B cell (primary cell): ENCODE data around the gene KCNC4. TPM values are rescaled to one million over a fixed set of nuclear protein-coding genes. Genes with fewer than 3 reads are reported as not detected.

ENCODE experiments used
- ATAC-seq: fragments of 200-7000 bp; cut with Tn5 transposase; one replicate; pipeline ENCODE4 v1.10.0; 2021; ENCODE audit warnings: low read depth, mild to moderate bottlenecking, moderate number of reproducible peaks, moderate library complexity
- CTCF ChIA-PET: fragments of 350-600 bp; sonication (Branson Sonifier 250); formaldehyde crosslinking; loops from one replicate; lab custom pipeline; 2021; ENCODE audit warnings: antibody characterized with exemption, inconsistent platforms; lab: Charles Lee
- POLR2A ChIA-PET: fragments of 350-600 bp; sonication (Branson Sonifier 250); formaldehyde crosslinking; loops from one replicate; lab custom pipeline; 2021; ENCODE audit warnings: antibody characterized with exemption; lab: Charles Lee
- DNase-seq: peaks from one replicate; pipeline ENCODE4 v3.0.0; 2013
- H2AFZ ChIP-seq: 2 replicates; pipeline ENCODE4 v1.6.1; 2012; ENCODE audit warnings: mild to moderate bottlenecking, low read depth, low read length; ENCODE audit not compliant: insufficient read depth, poor library complexity, severe bottlenecking
- H3K27ac ChIP-seq, 2 donors: 1 replicate in 1 of 2; 2 replicates in 1 of 2; pipeline ENCODE4 v1.5.1; 2012 to 2013; ENCODE audit warnings: low read length in 2 of 2, mild to moderate bottlenecking in 2 of 2, moderate library complexity in 1 of 2
- H3K27me3 ChIP-seq, 4 experiments: fragments of 200-600 bp in 1 of 4; sonication (generic) in 1 of 4; replicated peaks in 1 of 4; 1 replicate in 2 of 4; 2 replicates in 2 of 4; pipeline versions ENCODE4 v1.6.1 to v1.7.0; 2013 to 2016; ENCODE audit warnings: low read length in 3 of 4, mild to moderate bottlenecking in 2 of 4, mixed read lengths in 1 of 4, moderate library complexity in 1 of 4; ENCODE audit not compliant: insufficient read depth in 4 of 4, control insufficient read depth in 3 of 4; ENCODE audit errors: control extremely low read depth in 1 of 4
- H3K36me3 ChIP-seq, 2 experiments: replicated peaks in 1 of 2; 1 replicate in 1 of 2; 2 replicates in 1 of 2; pipeline versions ENCODE4 v1.6.1 to v1.7.1; 2013; ENCODE audit warnings: low read length in 1 of 2; ENCODE audit not compliant: insufficient read depth in 2 of 2, control insufficient read depth in 1 of 2; ENCODE audit errors: control extremely low read depth in 1 of 2, extremely low read depth in 1 of 2
- H3K4me1 ChIP-seq, 2 donors: fragments of 200-600 bp in 1 of 2; sonication (generic) in 1 of 2; 1 replicate in 1 of 2; 2 replicates in 1 of 2; pipeline versions ENCODE4 v1.5.1 to v1.6.1; 2013 to 2017; ENCODE audit warnings: low read length in 2 of 2; ENCODE audit not compliant: control insufficient read depth in 2 of 2, insufficient read depth in 2 of 2
- H3K4me2 ChIP-seq: replicated peaks from 2 replicates; pipeline ENCODE3; 2012; ENCODE audit warnings: mild to moderate bottlenecking, low read depth, low read length; ENCODE audit not compliant: poor library complexity, severe bottlenecking
- H3K4me3 ChIP-seq, 5 experiments: fragments of 200-600 bp in 1 of 5; sonication (generic) in 1 of 5; 1 replicate in 3 of 5; 2 replicates in 2 of 5; pipeline versions ENCODE4 v1.5.1 to v1.7.0; 2011 to 2016; ENCODE audit warnings: low read length in 4 of 5, mild to moderate bottlenecking in 4 of 5, low read depth in 2 of 5, control low read depth in 1 of 5, moderate library complexity in 1 of 5; ENCODE audit not compliant: insufficient read depth in 1 of 5; ENCODE audit errors: control extremely low read depth in 1 of 5, extremely low read depth in 1 of 5
- H3K79me2 ChIP-seq: fragments of 200-600 bp; sonication (generic); one replicate; pipeline ENCODE4 v1.6.0; 2016; ENCODE audit warnings: low read length; ENCODE audit not compliant: control insufficient read depth, insufficient read depth
- H3K9ac ChIP-seq: fragments of 200-600 bp; sonication (generic); 2 replicates; pipeline ENCODE4 v1.6.1; 2017; ENCODE audit warnings: mild to moderate bottlenecking, low read length, moderate library complexity
- H3K9me3 ChIP-seq, 3 donors: one replicate each; pipeline versions ENCODE4 v1.6.1 to v1.7.1; 2013; ENCODE audit warnings: low read length in 2 of 3; ENCODE audit not compliant: control insufficient read depth in 2 of 3, insufficient read depth in 1 of 3; ENCODE audit errors: control extremely low read depth in 1 of 3
- H4K20me1 ChIP-seq: 2 replicates; pipeline ENCODE4 v1.6.0; 2012; ENCODE audit warnings: mild to moderate bottlenecking, low read length; ENCODE audit not compliant: insufficient read depth, control insufficient read depth, poor library complexity, severe bottlenecking
- H3K27ac Mint-ChIP-seq: one replicate; pipeline ENCODE4 v1.8.0; 2021; ENCODE audit warnings: mixed read lengths
- H3K27me3 Mint-ChIP-seq: one replicate; pipeline ENCODE4 v1.8.0; 2021; ENCODE audit warnings: mixed read lengths
- H3K4me1 Mint-ChIP-seq: one replicate; pipeline ENCODE4 v1.8.0; 2021; ENCODE audit warnings: mixed read lengths
- H3K4me3 Mint-ChIP-seq: one replicate; pipeline ENCODE4 v1.8.0; 2021; ENCODE audit warnings: mixed read lengths
- H3K9me3 Mint-ChIP-seq: one replicate; pipeline ENCODE4 v1.8.0; 2022; ENCODE audit warnings: mixed read lengths; ENCODE audit not compliant: insufficient read depth
- EZH2 ChIP-seq: IDR thresholded peaks from 2 replicates; pipeline ENCODE4 v1.6.1; 2012; ENCODE audit warnings: borderline replicate concordance, low read depth, mild to moderate bottlenecking, moderate library complexity, low read length; ENCODE audit not compliant: insufficient read depth, poor library complexity, severe bottlenecking
- WGBS: methylation state at CpG from one replicate; pipeline ENCODE4 v1.1.5; 2013; ENCODE audit warnings: missing lambda C conversion rate; ENCODE audit not compliant: insufficient coverage; 5-methylcytosine and 5-hydroxymethylcytosine counted together
- intact Hi-C: fragments of 100-400 bp; cut with micrococcal nuclease; formaldehyde crosslinking; loops from one replicate; pipeline ENCODE4 v1.10.0; 2022
- polyA plus RNA-seq: library from polyadenylated mRNA; depleted of rRNA; stranded (reverse); fragments of >200 nt; gene quantifications from 2 replicates; pipeline ENCODE4 v1.2.3, GENCODE V29; 2012
- total RNA-seq, 2 donors: library from RNA; stranded (reverse); fragments of 120-200 nt in 1 of 2; gene quantifications; 1 replicate in 1 of 2; 2 replicates in 1 of 2; pipeline versions ENCODE4 v1.2.3 to v1.2.4, GENCODE V29; 2013 to 2022
- TF ChIP-seq, protein P1 (sequence below): fragments of 200-600 bp; IDR thresholded peaks from one replicate; pipeline ENCODE4 v1.8.0; 2022; ENCODE audit warnings: antibody characterized with exemption, mild to moderate bottlenecking

Gene KCNC4
- total and polyA plus RNA-seq, 2 donors (not counting 1 experiment from before 2014, with no cell fraction given): 3.2 to 24.1 TPM

DNA sequence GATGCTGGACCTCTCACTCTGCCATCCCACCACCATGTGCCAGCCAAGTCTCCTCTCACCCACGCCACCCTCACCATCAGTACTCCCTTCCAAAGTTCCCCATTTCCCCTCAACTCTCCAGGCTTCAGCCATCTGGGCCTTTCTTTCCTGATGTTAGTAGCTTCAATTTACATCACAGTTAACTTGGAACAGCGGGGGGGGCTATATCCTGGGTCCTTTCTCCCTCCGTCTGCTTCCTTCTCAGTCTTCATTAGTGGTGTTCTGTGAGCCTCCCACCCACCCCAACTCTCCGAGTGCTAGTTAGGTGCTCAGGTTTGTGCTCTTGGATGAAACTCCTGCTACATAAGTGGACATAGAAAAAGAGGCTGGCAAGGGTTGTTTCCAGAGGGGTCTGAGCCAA, 31.9 kb downstream of the KCNC4 start:
- H3K4me3 ChIP-seq: no peak overlapping the region
- no peak overlapping the region for H3K4me2 ChIP-seq
- no peaks in the 10 kb centered on the region for H3K36me3 ChIP-seq
- H3K4me1 ChIP-seq: peaks cover 20 to 37% of the 10 kb centered on the region in 2 donors
- intact Hi-C loops: loop anchor here (2.0 kb wide), 1 partner anchor 31 kb away; the partner anchor contains the start of gene KCNC4
- Mint-ChIP-seq H3K4me3 (no peak overlapping the region), H3K27me3 (no peaks in the 10 kb centered on the region), H3K4me1 (peaks cover 40% of the 10 kb centered on the region), H3K9me3 (no peaks in the 10 kb centered on the region), H3K27ac (peak overlapping the region; percentile 35)
- ChIA-PET CTCF (interaction anchor here (0.6 to 1.1 kb wide), 3 partner anchors 33 to 1413 kb away, joined by 3 to 5 read pairs (median 3); no protein-coding TSS in a partner anchor), POLR2A (no interaction called here)
- no peaks in the 10 kb centered on the region for H4K20me1 ChIP-seq
- 100% methylated on average over 2 of the region's 4 CpGs for WGBS
- DNase-seq (no peak), ATAC-seq (no peak)
- H3K27ac ChIP-seq: no peak overlapping the region
- H3K9me3 ChIP-seq: no peaks in the 10 kb centered on the region
- H3K27me3 ChIP-seq: no peaks in the 10 kb centered on the region
- no peak overlapping the region for H3K9ac ChIP-seq
- TF ChIP-seq EZH2: no peak
- TF ChIP-seq, protein P1, sequence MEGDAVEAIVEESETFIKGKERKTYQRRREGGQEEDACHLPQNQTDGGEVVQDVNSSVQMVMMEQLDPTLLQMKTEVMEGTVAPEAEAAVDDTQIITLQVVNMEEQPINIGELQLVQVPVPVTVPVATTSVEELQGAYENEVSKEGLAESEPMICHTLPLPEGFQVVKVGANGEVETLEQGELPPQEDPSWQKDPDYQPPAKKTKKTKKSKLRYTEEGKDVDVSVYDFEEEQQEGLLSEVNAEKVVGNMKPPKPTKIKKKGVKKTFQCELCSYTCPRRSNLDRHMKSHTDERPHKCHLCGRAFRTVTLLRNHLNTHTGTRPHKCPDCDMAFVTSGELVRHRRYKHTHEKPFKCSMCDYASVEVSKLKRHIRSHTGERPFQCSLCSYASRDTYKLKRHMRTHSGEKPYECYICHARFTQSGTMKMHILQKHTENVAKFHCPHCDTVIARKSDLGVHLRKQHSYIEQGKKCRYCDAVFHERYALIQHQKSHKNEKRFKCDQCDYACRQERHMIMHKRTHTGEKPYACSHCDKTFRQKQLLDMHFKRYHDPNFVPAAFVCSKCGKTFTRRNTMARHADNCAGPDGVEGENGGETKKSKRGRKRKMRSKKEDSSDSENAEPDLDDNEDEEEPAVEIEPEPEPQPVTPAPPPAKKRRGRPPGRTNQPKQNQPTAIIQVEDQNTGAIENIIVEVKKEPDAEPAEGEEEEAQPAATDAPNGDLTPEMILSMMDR: no peak
- H3K79me2 ChIP-seq: no peaks in the 10 kb centered on the region
- no peak overlapping the region for H2AFZ ChIP-seq

GRCh38 chr1:110242731-110243130, 32.6 kb downstream of the KCNC4 start:
- peaks cover 40% of the 10 kb centered on the region for H3K4me1 Mint-ChIP-seq
- ChIA-PET POLR2A (interaction anchor here (1.4 to 2.0 kb wide), 2 partner anchors 32 to 96 kb away, joined by 4 to 7 read pairs; partner anchors contain the start of gene RBM15), CTCF (interaction anchor here (0.9 to 3.6 kb wide), 3 partner anchors 34 to 217 kb away, joined by 5 to 19 read pairs (median 13); no protein-coding TSS in a partner anchor)
- no peaks in the 10 kb centered on the region for H3K27me3 Mint-ChIP-seq
- Histone ChIP-seq H3K4me1 (peaks cover 20 to 37% of the 10 kb centered on the region in 2 donors), H3K9me3 (no peaks in the 10 kb centered on the region), H3K4me2 (no peak overlapping the region), H3K36me3 (no peaks in the 10 kb centered on the region), H2AFZ (peak overlapping the region; percentile 57), H3K27ac (no peak overlapping the region), H4K20me1 (no peaks in the 10 kb centered on the region), H3K27me3 (no peaks in the 10 kb centered on the region), H3K79me2 (no peaks in the 10 kb centered on the region), H3K9ac (no peak overlapping the region), H3K4me3 (no peak overlapping the region)
- no peak for ATAC-seq
- H3K4me3 Mint-ChIP-seq: peak overlapping the region; percentile 61
- intact Hi-C loops: loop anchor here (2.0 kb wide), 1 partner anchor 32 kb away; the partner anchor contains the start of gene KCNC4
- DNase-seq: no peak
- no peaks in the 10 kb centered on the region for H3K9me3 Mint-ChIP-seq
- 95% methylated on average over 4 of the region's 4 CpGs for WGBS
- H3K27ac Mint-ChIP-seq: peak overlapping the region; percentile 57
- TF ChIP-seq EZH2: no peak
- TF ChIP-seq, protein P1: no peak
